Endothelial cell of umbilical vein (primary cell): ENCODE measurements around the gene ALK. TPM values are rescaled to one million over a fixed set of nuclear protein-coding genes. Genes with fewer than 3 reads are reported as not detected.

Experiments used
- BruUV-seq: library from RNA; stranded (reverse); fragments of 400-500 nt; replicated peaks from 2 replicates; lab custom pipeline; 2021; lab: Mats Ljungman, UMichigan
- CTCF ChIA-PET: fragments of 300-600, 350-600 bp; sonication (Branson Sonifier 250); formaldehyde crosslinking; loops from one replicate; lab custom pipeline; 2021; ENCODE audit warnings: antibody characterized with exemption, inconsistent platforms; lab: Charles Lee
- POLR2A ChIA-PET: fragments of 300-600, 350-600 bp; sonication (Branson Sonifier 250); formaldehyde crosslinking; loops from one replicate; lab custom pipeline; 2021; ENCODE audit warnings: antibody characterized with exemption, inconsistent platforms; lab: Charles Lee
- DNase-seq: peaks from one replicate; pipeline ENCODE4 v3.0.0-alpha.2; 2011; ENCODE audit warnings: low read depth, low spot score
- FAIRE-seq: peaks from 2 replicates; lab custom pipeline; 2011; peaks lifted over from hg19 to GRCh38; lab: Jason Lieb, UNC
- H2AFZ ChIP-seq: 2 replicates; pipeline ENCODE4 v1.6.0; 2012; ENCODE audit warnings: low read depth, low read length, control low read depth, inconsistent platforms
- H3K27ac ChIP-seq: 2 replicates; pipeline ENCODE4 v1.5.1; 2011; ENCODE audit warnings: low read depth, mild to moderate bottlenecking, control low read depth, low read length, moderate library complexity; ENCODE audit not compliant: insufficient read depth
- H3K27me3 ChIP-seq, 2 experiments: 2 replicates each; pipeline versions ENCODE4 v1.6.0 to v1.6.1; 2011; ENCODE audit warnings: low read length in 2 of 2, mixed read lengths in 1 of 2; ENCODE audit not compliant: control insufficient read depth in 2 of 2, insufficient read depth in 2 of 2
- H3K36me3 ChIP-seq, 2 experiments: 2 replicates in 1 of 2; 3 replicates in 1 of 2; pipeline ENCODE4 v1.5.1; 2011; ENCODE audit warnings: low read length in 2 of 2, mild to moderate bottlenecking in 1 of 2, moderate library complexity in 1 of 2; ENCODE audit not compliant: control insufficient read depth in 2 of 2, insufficient read depth in 2 of 2; ENCODE audit errors: extremely low read depth in 1 of 2
- H3K4me1 ChIP-seq: 3 replicates; pipeline ENCODE4 v1.5.1; 2011; ENCODE audit warnings: mild to moderate bottlenecking, low read length; ENCODE audit not compliant: control insufficient read depth, insufficient read depth; ENCODE audit errors: extremely low read depth
- H3K4me2 ChIP-seq: 2 replicates; pipeline ENCODE4 v1.6.1; 2011; ENCODE audit warnings: low read length, control low read depth, mixed read lengths; ENCODE audit not compliant: insufficient read depth
- H3K4me3 ChIP-seq, 3 experiments: fragments of 200-600 bp in 1 of 3; sonication (generic), shearing (Covaris generic) in 1 of 3; replicated peaks in 1 of 3; 2 replicates each; pipeline ENCODE4 v1.5.1; 2011 to 2016; ENCODE audit warnings: control low read depth in 3 of 3, low read length in 3 of 3, mild to moderate bottlenecking in 2 of 3, inconsistent platforms in 1 of 3, low read depth in 1 of 3, moderate library complexity in 1 of 3; ENCODE audit not compliant: insufficient read depth in 1 of 3
- H3K79me2 ChIP-seq: 2 replicates; pipeline ENCODE4 v1.6.0; 2012; ENCODE audit warnings: low read length, inconsistent platforms; ENCODE audit not compliant: control insufficient read depth, insufficient read depth
- H3K9ac ChIP-seq: replicated peaks from 2 replicates; pipeline ENCODE3; 2011; ENCODE audit warnings: low read length, control low read depth; ENCODE audit not compliant: insufficient read depth; ENCODE audit errors: extremely low read depth
- H3K9me1 ChIP-seq: replicated peaks from 3 replicates; pipeline ENCODE4 v1.6.0; 2011; ENCODE audit warnings: mild to moderate bottlenecking, low read length; ENCODE audit not compliant: control insufficient read depth, insufficient read depth; ENCODE audit errors: extremely low read depth
- H3K9me3 ChIP-seq: replicated peaks from 2 replicates; pipeline ENCODE4 v1.5.1; 2012; ENCODE audit warnings: low read length, inconsistent platforms; ENCODE audit not compliant: control insufficient read depth, insufficient read depth
- H4K20me1 ChIP-seq: replicated peaks from 2 replicates; pipeline ENCODE3; 2011; ENCODE audit warnings: mild to moderate bottlenecking, low read length; ENCODE audit not compliant: control insufficient read depth, insufficient read depth; ENCODE audit errors: extremely low read depth
- CTCF ChIP-seq, 2 donors: IDR thresholded peaks; 1 replicate in 1 of 2; 2 replicates in 1 of 2; pipeline ENCODE4 v1.5.1; 2011; ENCODE audit warnings: low read length in 2 of 2, mild to moderate bottlenecking in 2 of 2, moderate library complexity in 2 of 2, control low read depth in 1 of 2, inconsistent platforms in 1 of 2, low read depth in 1 of 2; ENCODE audit not compliant: insufficient read depth in 1 of 2; ENCODE audit errors: extremely low read depth in 1 of 2
- EZH2 ChIP-seq: IDR thresholded peaks from 2 replicates; pipeline ENCODE4 v1.6.1; 2012; ENCODE audit warnings: borderline replicate concordance, low read depth, mild to moderate bottlenecking, moderate library complexity, low read length, inconsistent platforms; ENCODE audit not compliant: severe bottlenecking
- FOS ChIP-seq: IDR thresholded peaks from 2 replicates; pipeline ENCODE4 v1.6.1; 2011; ENCODE audit warnings: mild to moderate bottlenecking, low read length, moderate library complexity, borderline replicate concordance; ENCODE audit not compliant: insufficient read depth
- GATA2 ChIP-seq: IDR thresholded peaks from 2 replicates; pipeline ENCODE4 v1.7.0; 2011; ENCODE audit warnings: low read depth, mild to moderate bottlenecking, moderate library complexity, mixed read lengths, low read length; ENCODE audit not compliant: insufficient read length, insufficient read depth
- JUN ChIP-seq: IDR thresholded peaks from 2 replicates; pipeline ENCODE4 v1.6.1; 2011; ENCODE audit warnings: borderline replicate concordance, low read depth; ENCODE audit not compliant: insufficient read length, insufficient read depth
- MAX ChIP-seq: IDR thresholded peaks from 2 replicates; pipeline ENCODE4 v1.6.1; 2011; ENCODE audit not compliant: insufficient read depth, insufficient read length
- MYC ChIP-seq: IDR thresholded peaks from one replicate; pipeline ENCODE4 v1.6.1; 2011; ENCODE audit warnings: mild to moderate bottlenecking, low read depth, low read length
- POLR2A ChIP-seq: IDR thresholded peaks from 2 replicates; pipeline ENCODE4 v1.6.1; 2012; ENCODE audit warnings: low read depth, mild to moderate bottlenecking, control low read depth, low read length
- POLR2AphosphoS5 ChIP-seq: IDR thresholded peaks from 2 replicates; pipeline ENCODE4 v1.6.1; 2012; ENCODE audit warnings: low read depth, mild to moderate bottlenecking, control low read depth, low read length, moderate library complexity; ENCODE audit not compliant: insufficient read depth
- dilution Hi-C: fragments of 300-500 bp; cut with MboI; formaldehyde crosslinking; loops from one replicate; pipeline ENCODE4 v1.15.0; 2019; ENCODE audit warnings: low sequenced_read_pairs; ENCODE audit not compliant: extremely low pct_ligation_motif_present
- intact Hi-C: fragments of 100-400 bp; cut with micrococcal nuclease; formaldehyde crosslinking; loops from one replicate; pipeline ENCODE4 v1.10.0; 2022
- polyA plus RNA-seq, 4 experiments: library from polyadenylated mRNA; depleted of rRNA in 3 of 4; stranded (reverse) in 3 of 4; unstranded in 1 of 4; fragments of >200 nt; gene quantifications; 2 replicates each; pipeline versions ENCODE4 v1.2.1 to v1.2.3, GENCODE V29; 2011 to 2012; ENCODE audit warnings: missing spikeins in 1 of 4
- total RNA-seq: library from RNA; stranded (reverse); gene quantifications from 2 replicates; pipeline ENCODE4 v1.2.3, GENCODE V29; 2021

ALK gene
- total and polyA plus RNA-seq, 2 donors (not counting 3 experiments of a cell fraction or from before 2014, with no cell fraction given), result not detected

- Histone ChIP-seq H2AFZ (no peak overlapping the region), H3K9me1 (no peaks in the 10 kb centered on the region), H3K4me2 (no peak overlapping the region), H3K79me2 (no peaks in the 10 kb centered on the region), H3K9ac (no peak overlapping the region), H3K9me3 (peaks cover 4% of the 10 kb centered on the region), H3K27me3 (no peaks in the 10 kb centered on the region), H3K4me1 (no peaks in the 10 kb centered on the region), H4K20me1 (no peaks in the 10 kb centered on the region), H3K27ac (no peak overlapping the region), H3K4me3 (no peak overlapping the region), H3K36me3 (no peaks in the 10 kb centered on the region)
- DNase-seq, result no peak
- no TSS peak for BruUV-seq
- dilution Hi-C loops, result no loop called here
- TF ChIP-seq EZH2 (no peak), GATA2 (no peak), MYC (no peak), JUN (no peak), POLR2AphosphoS5 (no peak), MAX (no peak), POLR2A (no peak), FOS (no peak), CTCF (IDR thresholded peaks at IDR 0.05; ENCODE audit: extremely low read depth in 1 of 2, insufficient read depth in 1 of 2, low read depth in 1 of 2, low read length in 2 of 2) (no peak)
- ChIA-PET CTCF (no interaction called here), POLR2A (no interaction called here)
- intact Hi-C loops, result no loop called here
- no peak for FAIRE-seq
Observed at GRCh38 chr2:29755233-29755632, 166.2 kb downstream of the ALK start.
